Progenitor cell of endocrine pancreas (in vitro differentiated cells): ENCODE data around the gene SUPT20HL2. TPM values are rescaled to one million over a fixed set of nuclear protein-coding genes. Genes with fewer than 3 reads are reported as not detected.
"Not testable (repeated sequence)": the region's sequence is repeated elsewhere in the genome, so short reads cannot be mapped to it uniquely, and the experiment has no call there.

ENCODE experiments used
- DNase-seq: peaks from one replicate; pipeline ENCODE4 v3.0.0; 2021; ENCODE audit warnings: low spot score; ENCODE audit not compliant: unreplicated experiment
- H3K27ac Mint-ChIP-seq: 2 replicates; pipeline ENCODE4 v1.8.0; 2021; ENCODE audit warnings: mild to moderate bottlenecking, moderate library complexity, mixed read lengths
- H3K27me3 Mint-ChIP-seq: 2 replicates; pipeline ENCODE4 v1.8.0; 2021; ENCODE audit warnings: mixed read lengths
- H3K36me3 Mint-ChIP-seq: 2 replicates; pipeline ENCODE4 v1.8.0; 2022; ENCODE audit warnings: mixed read lengths; ENCODE audit not compliant: insufficient read depth
- H3K4me1 Mint-ChIP-seq: 2 replicates; pipeline ENCODE4 v1.8.0; 2021; ENCODE audit warnings: low read depth, mixed read lengths
- H3K4me3 Mint-ChIP-seq: 2 replicates; pipeline ENCODE4 v1.8.0; 2021; ENCODE audit warnings: low read depth, mild to moderate bottlenecking, moderate library complexity, mixed read lengths
- H3K9me3 Mint-ChIP-seq: 2 replicates; pipeline ENCODE4 v1.8.0; 2021; ENCODE audit warnings: low read depth, mixed read lengths
- CTCF ChIP-seq: fragments of 200-600 bp; sonication (generic); IDR thresholded peaks from one replicate; pipeline ENCODE4 v1.5.0; 2021; ENCODE audit warnings: antibody characterized with exemption, mild to moderate bottlenecking; ENCODE audit not compliant: unreplicated experiment
- long read RNA-seq: library from polyadenylated mRNA; unstranded; transcript quantifications from one replicate; pipeline ENCODE4 v2.0.0, GENCODE V29; 2020
- total RNA-seq: library from RNA; stranded (reverse); gene quantifications from 2 replicates; pipeline ENCODE4 v1.2.1, GENCODE V29; 2021

Gene SUPT20HL2
- total RNA-seq, result not detected in 2 replicates
- long read RNA-seq, result 0 reads

GRCh38 chrX:24314019-24314635, at the start of gene SUPT20HL2:
Gene SUPT20HL2, minus strand, starts transcription at chrX:24314069. Its CDS starts 754 bp downstream, at chrX:24313315.
- no peak within 1 kb of the TSS for H3K4me3 Mint-ChIP-seq
- DNase-seq, result no peak
- H3K9me3 Mint-ChIP-seq, result no peaks in the 10 kb centered on the region
- H3K27me3 Mint-ChIP-seq, result peaks cover 3% of the 10 kb centered on the region
- H3K36me3 Mint-ChIP-seq, result no peaks in the 10 kb centered on the region
- TF ChIP-seq CTCF, result no peak
- H3K27ac Mint-ChIP-seq, result no peak within 1 kb of the TSS
- peaks cover 4% of the 10 kb centered on the region for H3K4me1 Mint-ChIP-seq

GRCh38 chrX:24362089-24362745, 48.3 kb upstream of the SUPT20HL2 start:
- not testable (repeated sequence) for H3K27me3 Mint-ChIP-seq, H3K36me3 Mint-ChIP-seq, H3K4me3 Mint-ChIP-seq, H3K9me3 Mint-ChIP-seq, H3K27ac Mint-ChIP-seq, H3K4me1 Mint-ChIP-seq, DNase-seq

- Mint-ChIP-seq H3K9me3 (no peaks in the 10 kb centered on the region), H3K36me3 (no peaks in the 10 kb centered on the region), H3K27ac (peak within 1 kb of the TSS; percentile 36), H3K27me3 (no peaks in the 10 kb centered on the region), H3K4me1 (peaks cover 2% of the 10 kb centered on the region), H3K4me3 (no peak within 1 kb of the TSS)
- no peak for TF ChIP-seq CTCF
- no peak for DNase-seq
These were observed 46.4 kb upstream of the SUPT20HL2 start, which contains the start of gene SUPT20HL1 for GRCh38 chrX:24360272-24360671. Gene SUPT20HL1, plus strand, starts transcription at chrX:24360639. Its CDS starts 2,122 bp downstream, at chrX:24362761.

GRCh38 chrX:24357106-24357505, 43.2 kb upstream of the SUPT20HL2 start:
- no peak for DNase-seq
- H3K9me3 Mint-ChIP-seq, result no peaks in the 10 kb centered on the region
- H3K4me1 Mint-ChIP-seq, result peaks cover 2% of the 10 kb centered on the region
- no peaks in the 10 kb centered on the region for H3K27me3 Mint-ChIP-seq
- no peaks in the 10 kb centered on the region for H3K36me3 Mint-ChIP-seq
- no peak for TF ChIP-seq CTCF
- H3K27ac Mint-ChIP-seq, result no peak overlapping the region
- no peak overlapping the region for H3K4me3 Mint-ChIP-seq

- Mint-ChIP-seq H3K27ac (no peak overlapping the region), H3K9me3 (no peaks in the 10 kb centered on the region), H3K4me1 (no peaks in the 10 kb centered on the region), H3K4me3 (no peak overlapping the region), H3K27me3 (no peaks in the 10 kb centered on the region), H3K36me3 (no peaks in the 10 kb centered on the region)
- no peak for TF ChIP-seq CTCF
- DNase-seq, result no peak
These were observed 41.2 kb upstream of the SUPT20HL2 start for GRCh38 chrX:24355095-24355494.

GRCh38 chrX:24350217-24350616, 36.3 kb upstream of the SUPT20HL2 start:
- Mint-ChIP-seq H3K27ac (no peak overlapping the region), H3K27me3 (no peaks in the 10 kb centered on the region), H3K4me1 (peaks cover 10% of the 10 kb centered on the region), H3K36me3 (no peaks in the 10 kb centered on the region), H3K4me3 (no peak overlapping the region), H3K9me3 (no peaks in the 10 kb centered on the region)
- TF ChIP-seq CTCF, result no peak
- DNase-seq, result no peak
